GM19397 (cell line): ENCODE results near the gene IRGQ.
"Not testable (repeated sequence)": the region's sequence is repeated elsewhere in the genome, so short reads cannot be mapped to it uniquely, and the experiment has no call there.

Experiments used
- ATAC-seq: cut with Tn5 transposase; IDR thresholded peaks from one replicate; pipeline ENCODE4 v1.9.1; 2021; ENCODE audit warnings: mild to moderate bottlenecking, moderate library complexity; ENCODE audit not compliant: unreplicated experiment

Gene IRGQ

DNA sequence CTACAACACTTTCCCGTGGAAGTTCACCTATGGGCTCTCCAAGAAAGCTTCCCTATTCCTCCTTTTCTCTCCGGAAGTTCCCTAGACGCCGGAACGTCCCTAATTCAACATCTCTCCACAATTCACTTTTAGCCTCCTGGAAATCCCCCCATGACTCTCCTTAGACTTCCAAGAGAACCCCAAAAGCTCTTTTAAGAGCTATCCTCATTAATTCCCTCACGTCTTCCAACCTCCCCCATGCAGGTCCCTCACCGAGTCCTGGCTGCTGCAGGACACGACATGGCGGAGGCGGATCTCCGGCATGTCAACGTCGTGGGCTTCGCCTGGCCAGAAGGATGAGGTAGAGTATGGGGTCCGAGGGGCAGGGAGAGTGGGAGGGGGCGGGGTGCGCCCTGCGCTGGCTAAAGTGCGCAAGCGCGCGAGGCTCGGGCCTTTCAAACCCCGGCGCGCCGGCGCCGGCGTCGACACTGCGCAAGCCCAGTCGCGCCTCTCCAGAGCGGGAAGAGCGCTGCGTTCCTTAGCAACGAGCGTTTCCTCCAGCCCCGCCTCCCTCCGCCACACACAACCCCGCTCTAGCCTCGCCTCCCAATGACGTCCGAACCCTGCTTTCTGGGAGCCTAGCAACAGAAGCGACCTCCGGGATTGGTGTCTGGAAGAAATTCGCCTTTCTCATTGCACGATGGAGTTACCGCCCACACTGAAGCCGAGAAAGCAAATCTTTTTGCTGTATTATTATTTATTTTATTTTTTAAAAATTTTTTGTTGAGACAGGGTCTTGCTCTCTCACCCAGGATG is 20.6 kb downstream of the IRGQ start, which contains the start of the genes PINLYP and XRCC1:
Gene PINLYP, plus strand, starts transcription at position 646 of the 795 bp plus-strand sequence. CDS start 1,391 bp downstream, outside the sequence.
Gene XRCC1, minus strand, starts transcription at position 372 of the 795 bp plus-strand sequence. Its CDS starts 69 bp downstream, at position 303.
- ATAC-seq = peak; percentile 96

DNA sequence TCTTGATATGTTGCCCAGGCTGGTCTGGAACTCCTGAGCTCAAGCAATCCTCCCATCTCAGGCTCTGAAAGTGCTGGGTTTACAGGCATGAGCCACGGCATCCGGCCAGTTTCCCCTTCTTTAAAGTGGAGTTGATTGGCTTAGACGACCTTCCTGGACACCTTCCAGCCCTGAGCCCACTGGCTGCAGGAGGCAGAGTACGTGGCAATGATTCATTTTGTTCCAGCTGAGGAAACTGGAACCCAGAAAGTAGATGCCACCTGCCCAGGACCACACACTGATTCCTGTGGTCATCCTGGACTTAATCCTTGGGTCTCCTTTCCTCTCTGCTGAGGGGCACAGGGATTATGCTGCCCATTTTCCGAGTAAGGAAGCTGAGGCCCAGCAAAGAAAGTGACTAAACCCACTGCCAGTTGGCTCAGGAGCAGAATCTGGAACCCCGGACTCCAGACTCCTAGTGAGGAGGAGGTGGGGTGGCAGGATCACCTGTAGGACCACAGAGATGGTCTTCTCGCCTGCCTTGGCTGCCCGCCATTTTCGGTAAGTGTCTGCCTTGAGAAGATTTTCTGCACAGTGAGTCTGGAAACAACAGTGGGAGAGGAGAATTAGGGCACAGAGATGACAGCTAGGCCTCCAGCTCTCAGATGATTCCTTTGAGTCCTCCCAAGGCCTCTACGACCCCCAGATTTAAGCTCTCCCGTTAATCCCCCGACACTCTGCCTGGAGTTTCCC is 21.3 kb downstream of the IRGQ start:
- no peak for ATAC-seq

DNA sequence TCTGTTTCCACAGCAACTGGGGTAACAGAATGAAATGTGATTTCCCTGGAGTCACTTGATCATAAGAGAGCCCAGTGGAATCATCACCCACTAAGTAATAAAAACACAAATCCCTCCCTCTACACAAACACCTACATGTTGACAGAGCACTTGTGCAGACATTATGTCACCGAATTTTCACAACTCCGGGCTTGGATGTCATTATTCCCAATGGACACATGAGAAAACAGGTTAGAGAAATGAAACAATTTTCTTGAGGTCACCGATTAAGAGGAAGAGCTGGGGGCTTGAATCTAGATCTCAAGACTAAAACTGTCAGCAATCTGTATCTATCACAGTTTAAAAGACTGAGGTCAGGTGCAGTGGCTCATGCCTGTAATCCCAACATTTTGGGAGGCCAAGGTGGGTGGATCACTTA is 23.8 kb downstream of the IRGQ start:
- no peak for ATAC-seq

DNA sequence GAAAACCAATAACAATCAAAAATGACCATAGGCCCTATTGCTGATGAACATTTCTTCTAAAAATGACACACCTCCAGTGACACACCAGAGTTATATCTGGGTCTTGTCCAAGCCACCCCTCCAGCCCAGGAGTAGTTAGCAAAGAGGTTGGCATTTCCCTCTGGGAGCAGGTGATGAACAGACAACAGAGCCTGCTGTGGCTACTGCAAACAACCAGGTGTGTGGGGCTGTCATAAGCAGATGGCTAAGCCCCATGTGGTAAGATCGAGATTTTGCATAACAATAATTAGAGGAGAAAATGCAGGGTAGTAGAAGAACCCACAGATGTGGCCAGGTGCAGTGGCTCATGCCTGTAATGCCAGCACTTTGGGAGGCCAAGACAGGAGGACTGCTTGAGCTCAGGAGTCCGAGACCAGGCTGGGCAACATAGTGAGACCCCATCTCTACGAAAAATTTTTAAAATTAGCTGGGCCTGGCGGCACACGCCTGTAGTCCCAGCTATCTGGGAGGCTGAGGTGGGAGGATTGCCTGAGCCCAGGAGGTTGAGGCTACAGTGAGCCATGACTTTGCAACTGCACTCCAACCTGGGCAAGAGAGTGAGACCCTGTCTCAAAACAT is 25.7 kb downstream of the IRGQ start:
- no peak for ATAC-seq

DNA sequence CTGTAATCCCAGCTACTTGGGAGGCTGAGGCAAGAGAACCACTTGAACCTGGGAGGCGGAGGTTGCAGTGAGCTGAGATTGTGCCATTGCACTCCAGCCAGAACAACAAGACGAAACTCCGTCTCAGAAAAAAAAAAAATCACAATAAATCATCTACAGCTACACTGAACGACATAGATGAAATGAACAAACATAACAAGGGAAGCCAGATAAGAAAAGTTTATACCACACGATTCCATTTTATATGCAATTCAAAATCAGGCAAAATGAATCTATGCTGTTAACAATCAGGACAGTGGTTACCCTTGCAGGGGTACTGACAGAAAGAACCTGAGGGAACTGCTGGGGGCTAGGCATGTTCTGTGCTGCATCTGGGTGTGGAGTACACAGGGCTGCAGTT is 26.3 kb downstream of the IRGQ start:
- no peak for ATAC-seq

DNA sequence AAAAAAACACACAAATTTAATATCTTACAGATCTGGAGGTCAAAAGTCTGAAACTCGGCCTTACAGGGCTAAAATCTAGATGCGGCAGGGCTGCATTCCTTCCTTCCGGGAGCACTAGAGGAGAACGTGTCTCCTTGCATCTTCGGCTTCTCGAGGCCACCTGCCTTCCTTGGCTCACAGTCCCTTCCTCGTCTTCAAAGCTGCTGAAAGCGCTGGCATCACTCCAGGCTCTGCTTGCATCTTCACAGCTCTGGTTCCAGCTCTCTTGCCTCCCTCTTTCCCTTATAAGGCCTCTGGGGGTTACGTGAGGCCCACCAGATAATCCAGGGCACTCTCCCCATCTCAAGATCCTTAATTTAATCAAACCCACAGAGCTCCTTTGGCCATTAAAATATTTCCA is 31.1 kb downstream of the IRGQ start:
- ATAC-seq = no peak

DNA sequence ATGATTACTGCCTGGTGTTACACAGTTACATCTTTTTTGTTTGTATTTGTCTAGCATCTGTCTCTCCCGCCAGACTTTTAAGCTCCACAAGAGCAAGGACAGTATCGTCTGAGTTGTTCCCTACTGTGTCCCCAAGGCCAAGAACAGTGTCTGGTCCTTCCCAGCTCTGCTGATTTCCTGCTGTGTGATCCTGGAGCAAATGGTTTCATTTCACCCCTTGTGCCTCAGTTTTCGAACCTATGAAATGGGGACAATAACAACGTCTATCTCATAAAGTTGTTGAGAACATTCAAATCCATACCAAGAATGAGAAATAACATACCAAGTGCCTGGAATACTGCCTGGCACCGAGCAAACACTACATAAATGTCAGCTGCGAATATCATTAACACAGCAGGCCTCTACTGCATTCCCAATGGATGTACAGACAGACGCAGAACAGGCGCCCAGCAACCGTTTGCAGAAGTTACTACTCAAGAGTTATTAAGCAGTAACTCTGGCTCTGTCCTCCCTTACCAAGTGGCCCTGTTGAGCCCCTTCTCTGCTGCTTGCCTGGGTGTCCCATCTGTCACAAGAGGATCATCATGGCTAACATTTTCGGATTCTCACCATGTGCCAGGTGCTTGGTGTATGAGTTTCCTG is 32.0 kb downstream of the IRGQ start:
- no peak for ATAC-seq

DNA sequence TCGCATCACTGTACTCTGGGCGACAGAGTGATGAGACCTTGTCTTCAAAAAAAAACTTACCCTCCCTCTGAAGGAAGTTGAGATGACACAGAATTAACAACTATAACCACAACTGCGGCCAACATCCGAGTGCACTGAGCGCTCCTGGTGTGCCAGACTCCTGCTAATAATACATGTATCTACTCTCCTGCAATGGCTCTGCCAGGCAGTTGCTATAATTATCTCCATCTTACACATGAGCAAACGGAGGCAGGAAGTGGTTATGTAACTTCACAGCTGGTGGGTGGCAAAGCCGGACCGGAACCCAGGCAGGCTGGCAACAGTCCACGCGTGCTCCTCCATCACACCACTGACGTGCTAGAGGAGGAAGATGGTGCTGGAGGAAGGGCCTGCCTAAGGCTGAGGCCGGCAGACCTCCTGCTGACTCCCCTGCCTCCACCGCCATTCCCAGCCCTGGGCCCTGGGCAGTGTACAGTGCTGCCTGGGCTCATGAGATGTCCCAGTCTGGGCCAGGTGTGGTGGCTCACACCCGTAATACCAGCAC is 33.2 kb downstream of the IRGQ start:
- ATAC-seq = peak; percentile 80

DNA sequence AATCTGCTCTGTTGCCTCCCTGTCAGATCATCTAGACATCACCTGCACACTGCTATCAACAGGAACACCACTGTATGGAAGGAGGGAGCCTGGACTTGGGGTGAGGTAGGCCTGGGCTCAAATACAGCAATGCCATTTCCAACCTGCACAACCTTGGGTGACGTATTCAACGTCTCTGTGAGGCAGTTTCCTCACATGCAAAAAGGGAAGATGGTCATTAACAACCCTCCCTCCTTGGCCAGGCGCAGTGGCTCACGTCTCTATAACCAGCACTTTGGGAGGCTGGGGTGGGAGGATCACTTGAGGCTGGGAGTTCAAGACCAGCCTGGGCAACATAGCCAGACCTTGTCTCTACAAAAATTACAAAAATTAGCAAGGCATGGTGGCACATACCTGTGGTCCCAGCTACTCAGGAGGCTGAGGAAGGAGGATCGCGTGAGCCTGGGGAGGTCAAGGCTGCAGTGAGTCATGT is 33.7 kb downstream of the IRGQ start:
- no peak for ATAC-seq

DNA sequence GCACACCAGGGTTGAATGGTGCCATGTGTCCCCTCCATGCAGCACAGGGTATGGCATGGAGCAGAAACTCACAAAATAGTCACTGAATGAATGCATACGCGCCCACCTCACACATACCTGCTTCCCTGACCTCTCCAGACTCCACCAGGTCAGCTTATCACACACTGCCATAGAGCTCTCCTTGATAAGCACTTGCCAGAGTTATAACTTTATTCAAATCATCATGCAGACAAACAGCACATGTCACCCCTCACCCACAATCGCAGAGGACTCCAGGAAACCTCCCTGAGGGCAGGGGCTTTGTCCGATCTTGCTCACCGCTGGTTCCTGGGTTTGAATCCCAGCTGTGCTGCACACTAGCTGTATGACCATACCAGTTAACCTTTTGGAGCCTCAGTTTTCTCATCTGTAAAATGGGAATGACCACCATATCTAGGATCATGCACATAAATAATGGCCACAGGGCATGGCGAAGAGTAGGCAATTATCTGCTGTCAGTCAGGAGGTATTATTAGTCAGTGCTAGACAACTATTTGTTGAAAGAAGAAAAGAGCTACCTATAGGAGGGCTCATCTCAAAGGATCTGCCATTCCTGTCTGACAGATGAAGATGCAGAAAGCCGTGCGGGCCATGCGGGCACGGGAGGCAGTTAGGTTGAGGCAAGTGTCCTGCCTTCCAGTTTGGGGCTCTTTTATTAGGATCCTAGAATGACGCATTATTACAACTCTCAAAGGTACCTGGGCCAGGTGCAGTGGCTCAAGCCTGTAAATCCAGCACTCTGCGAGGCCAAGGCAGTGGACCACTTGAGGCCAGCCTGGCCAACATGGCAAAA is 34.6 kb downstream of the IRGQ start:
- no peak for ATAC-seq

DNA sequence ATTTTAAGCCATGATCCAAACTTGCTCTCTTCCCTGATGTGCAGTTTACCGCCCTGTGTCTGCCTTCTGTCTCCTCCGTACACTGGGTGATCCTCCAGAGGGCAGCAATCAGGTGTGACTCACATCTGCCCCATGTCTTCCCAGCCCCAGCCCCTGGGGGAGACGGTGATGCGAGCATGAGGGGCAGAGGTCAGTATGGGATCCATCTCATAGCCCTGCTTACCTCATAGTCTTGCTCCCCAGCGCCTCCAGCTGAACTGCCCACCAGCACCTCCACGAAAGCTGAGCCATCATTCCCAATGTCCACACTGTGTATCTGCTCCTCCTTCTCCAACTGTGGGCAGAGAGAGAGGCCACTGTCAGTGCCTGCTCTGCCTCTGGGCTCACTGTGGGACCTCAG is 35.2 kb downstream of the IRGQ start:
- no peak for ATAC-seq

DNA sequence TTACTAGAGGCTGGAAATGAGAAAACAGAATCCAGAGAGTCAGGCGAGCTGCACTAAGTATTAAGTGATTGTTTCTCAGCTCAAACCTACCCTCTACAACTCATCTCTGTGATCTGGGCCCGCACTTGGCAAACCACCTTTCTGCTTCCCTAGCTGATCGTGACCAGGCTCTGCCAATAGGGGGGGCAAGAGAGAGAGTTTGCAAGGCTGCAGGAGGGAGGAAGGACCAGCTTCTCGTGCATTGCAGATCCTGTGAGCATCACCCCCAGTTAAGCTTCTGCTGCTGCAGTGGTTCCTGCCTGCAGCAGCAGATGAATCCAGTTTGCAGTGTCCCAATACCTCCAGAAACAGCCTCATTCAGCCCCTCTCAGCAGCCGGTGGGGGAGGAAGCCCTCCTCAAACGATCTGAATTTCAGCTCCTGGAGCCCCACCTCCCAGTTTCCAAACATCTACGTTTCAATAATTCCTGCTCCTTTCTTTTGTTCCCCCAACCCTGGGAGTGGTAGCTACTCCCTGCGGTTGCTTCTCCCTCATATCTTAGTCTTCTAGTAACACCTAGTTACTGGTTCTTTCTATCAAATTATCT is 40.7 kb downstream of the IRGQ start:
- ATAC-seq = no peak

DNA sequence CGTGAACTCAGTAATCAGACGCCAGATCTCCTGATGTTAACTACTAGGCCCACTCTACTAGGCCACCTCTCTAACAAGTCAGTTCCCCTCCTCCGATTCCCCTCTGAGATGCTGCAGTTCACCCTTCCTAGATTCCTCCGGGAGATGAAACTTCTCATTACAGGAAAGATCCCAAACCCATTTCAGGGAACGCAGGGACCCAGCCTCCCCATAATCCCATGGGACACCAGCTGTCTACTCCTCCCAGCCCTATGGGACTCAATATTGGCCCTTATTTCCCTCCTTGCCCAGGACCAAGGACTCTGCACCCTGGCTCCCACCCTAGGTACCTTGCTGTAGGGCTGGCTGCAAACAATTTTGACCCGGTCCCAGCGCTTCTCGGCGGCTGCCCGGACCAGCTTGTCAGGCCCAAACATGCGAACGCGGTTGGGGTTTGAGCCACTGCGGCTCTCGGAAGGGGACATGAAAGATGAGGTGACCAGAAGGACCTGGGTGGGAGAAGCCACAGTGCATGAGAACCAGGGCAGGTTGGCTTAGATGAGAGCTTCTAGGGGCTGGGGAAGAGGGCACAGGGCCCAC is 41.5 kb downstream of the IRGQ start:
- no peak for ATAC-seq

DNA sequence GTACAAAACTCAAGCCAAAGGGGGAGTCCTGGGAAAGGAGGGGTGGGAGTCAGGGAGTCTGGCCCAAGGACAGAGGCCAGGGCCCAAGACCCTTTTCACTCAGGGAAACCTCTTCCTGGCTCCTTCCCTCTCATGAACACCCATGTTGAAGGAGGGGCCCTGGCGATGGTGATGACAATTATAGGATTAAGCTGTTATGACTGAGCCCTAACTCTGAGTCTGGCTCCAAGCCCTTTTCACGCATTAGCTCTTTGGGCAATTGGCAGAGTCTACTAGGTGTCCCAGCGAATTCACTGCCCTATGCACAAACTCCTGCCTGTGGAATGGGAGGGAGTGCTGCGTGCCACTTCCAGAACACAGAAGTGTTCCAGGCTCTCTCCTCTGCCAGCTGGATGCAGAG is 42.3 kb downstream of the IRGQ start:
- ATAC-seq = no peak

DNA sequence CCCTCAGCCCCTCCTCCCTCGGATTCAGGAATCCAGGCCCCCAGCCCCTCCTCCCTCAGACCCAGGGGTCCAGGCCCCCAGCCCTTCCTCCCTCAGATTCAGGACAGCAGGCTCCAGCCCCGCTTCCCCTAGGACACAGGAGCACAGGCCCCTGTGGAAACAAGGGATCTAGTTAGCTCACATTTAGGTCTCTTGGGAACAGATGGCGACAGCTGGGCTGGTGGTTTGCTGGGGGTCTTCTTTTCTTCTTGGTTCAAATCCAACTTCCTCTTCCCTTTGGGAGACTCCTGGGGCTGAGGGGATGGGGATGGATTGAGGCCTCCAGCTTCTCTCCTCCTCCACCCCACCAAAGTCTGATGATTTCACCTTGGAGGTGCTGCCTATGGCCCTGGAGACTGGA is 43.3 kb downstream of the IRGQ start:
- no peak for ATAC-seq

DNA sequence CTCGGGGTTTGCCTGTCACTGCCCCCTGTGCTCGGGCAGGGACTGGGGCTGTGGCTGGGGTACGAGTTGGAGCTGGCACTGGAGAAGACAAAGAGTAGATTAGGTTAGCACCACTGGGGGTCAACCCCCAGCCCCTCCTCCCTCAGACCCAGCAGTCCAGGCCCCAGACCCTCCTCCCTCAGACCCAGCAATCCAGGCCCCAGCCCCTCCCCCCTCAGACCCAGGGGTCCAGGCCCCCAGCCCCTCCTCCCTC is 43.8 kb downstream of the IRGQ start:
- ATAC-seq = no peak

DNA sequence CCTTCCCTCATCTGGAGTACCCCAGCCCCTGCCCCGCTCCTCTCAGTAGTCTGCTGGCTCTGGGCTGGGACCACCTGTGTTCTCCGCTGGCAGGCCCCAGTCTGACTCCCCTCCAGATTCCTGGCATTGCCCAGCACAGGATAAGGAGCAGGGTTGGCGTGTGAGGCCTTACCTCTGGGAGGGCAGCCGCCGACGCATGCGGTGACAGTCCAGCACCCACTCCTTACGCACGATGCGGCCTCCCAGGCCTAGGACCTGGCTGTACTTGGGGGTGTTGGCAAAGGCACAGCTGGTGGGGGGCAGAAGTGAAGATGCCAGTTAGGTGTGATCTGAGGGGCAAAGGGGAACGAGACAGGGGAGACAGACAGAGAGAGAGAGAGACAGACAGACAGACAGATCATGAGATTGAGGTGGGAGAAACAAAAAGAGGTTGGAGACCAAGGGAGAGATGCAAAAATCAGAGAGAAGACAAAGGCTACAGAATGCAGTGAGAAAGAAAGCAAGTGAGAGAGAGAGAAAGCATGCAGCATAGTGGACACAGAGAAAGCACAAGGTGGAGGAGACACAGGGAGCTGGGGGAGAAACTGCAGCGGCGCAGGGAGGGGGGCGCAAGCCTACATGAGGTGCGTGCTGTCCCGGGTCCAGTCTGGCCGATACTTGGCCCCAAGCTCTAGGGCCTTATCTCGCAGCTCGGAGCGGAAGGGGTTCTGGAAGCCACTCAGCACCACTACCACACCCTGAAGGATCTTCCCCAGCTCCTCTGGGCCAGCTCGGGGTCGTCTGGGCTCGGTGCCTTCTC is 44.3 kb downstream of the IRGQ start:
- no peak for ATAC-seq

DNA sequence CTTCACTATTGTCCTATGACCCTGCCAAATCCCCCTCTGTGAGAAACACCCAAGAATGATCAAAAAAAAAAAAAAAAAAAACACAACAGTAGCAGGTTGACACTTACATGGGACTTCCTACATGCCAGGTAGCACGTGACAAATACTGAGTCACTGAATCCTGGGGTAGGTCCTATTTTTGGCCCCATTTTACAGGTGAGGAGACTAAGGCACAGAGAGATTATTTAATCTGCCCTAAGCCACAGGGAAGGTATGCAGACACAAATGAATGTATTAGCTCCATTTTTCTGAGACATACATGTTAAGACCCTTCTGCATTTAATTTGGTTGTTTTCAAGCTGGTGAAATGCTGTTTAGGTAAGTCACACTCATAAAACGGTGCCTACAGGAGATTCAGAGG is 47.2 kb downstream of the IRGQ start:
- ATAC-seq = no peak

DNA sequence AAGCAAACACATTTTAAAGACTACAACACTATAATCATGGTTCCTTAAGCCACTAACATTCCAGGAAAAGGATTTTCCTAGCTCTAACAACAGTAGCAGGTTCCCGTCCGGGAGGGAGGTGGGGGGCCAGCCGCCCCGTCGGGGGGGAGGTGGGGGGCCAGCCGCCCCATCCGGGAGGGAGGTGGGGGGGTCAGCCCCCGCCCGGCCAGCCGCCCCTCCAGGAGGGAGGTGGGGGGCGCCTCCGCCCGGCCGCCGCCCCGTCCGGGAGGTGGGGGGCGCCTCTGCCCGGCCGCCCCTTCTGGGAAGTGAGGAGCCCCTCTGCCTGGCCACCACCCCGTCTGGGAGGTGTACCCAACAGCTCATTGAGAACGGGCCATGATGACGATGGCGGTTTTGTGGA is 48.0 kb downstream of the IRGQ start:
- ATAC-seq = not testable (repeated sequence)
